ENCODE measurements around the gene PROCA1. TPM values are rescaled to one million over a fixed set of nuclear protein-coding genes. Genes with fewer than 3 reads are reported as not detected.

PROCA1 gene
- total and polyA plus RNA-seq, 2 of the 13 experiments (the other 11 are each of a cell fraction or from before 2014, with no cell fraction given): 0.73 to 1.5 TPM

GRCh38 chr17:28705728-28706334 is 5.9 kb downstream of the PROCA1 start:
- no peak overlapping the region for H3K9ac ChIP-seq (ENCODE audit: insufficient read depth, low read depth, low read length)
- in situ Hi-C loops (cut with HindIII; ENCODE audit: extremely low pct_ligation_motif_present, low pct_unique_long_range_greater_than_20kb) (no loop called here), intact Hi-C loops (cut with micrococcal nuclease; ENCODE audit: unreplicated experiment) (no loop called here)
- POLR2A ChIA-PET: interaction anchor here (10.8 kb wide), 1 partner anchor 15 kb away, joined by 220 read pairs; the partner anchor contains the start of gene RPL23A
- FAIRE-seq (no peak), DNase-seq (ENCODE audit: low spot score) (no peak), ATAC-seq (no peak)
- H3K36me3 ChIP-seq (replicated peaks in 1 of 2; ENCODE audit: control insufficient read depth in 1 of 2, insufficient read depth in 2 of 2, low read length in 2 of 2): peaks cover 13 to 21% of the 10 kb centered on the region in 2 experiments
- H3K4me1 ChIP-seq (ENCODE audit: insufficient read depth, low read length): peaks cover 54% of the 10 kb centered on the region
- 94% methylated on average over 8 of the region's 10 CpGs for WGBS (ENCODE audit: low lambda C conversion rate)
- H3K79me2 ChIP-seq (ENCODE audit: insufficient read depth, low read length): no peaks in the 10 kb centered on the region
- H4K20me1 ChIP-seq (ENCODE audit: insufficient read depth, low read length): no peaks in the 10 kb centered on the region
- no TSS peak for BruUV-seq (replicated peaks)
- H3K9me3 ChIP-seq (ENCODE audit: low read length): no peaks in the 10 kb centered on the region
- TF ChIP-seq PRPF4 (IDR thresholded peaks at IDR 0.05; ENCODE audit: low read depth, low read length, poor library complexity, severe bottlenecking) (no peak), AGO2 (optimal IDR thresholded peaks at IDR 0.05; ENCODE audit: low read depth, low read length) (peak; percentile 53)
- H2AFZ ChIP-seq (ENCODE audit: low read length): no peak overlapping the region
- no peak overlapping the region for H3K4me2 ChIP-seq (ENCODE audit: low read depth, low read length)
- no peaks in the 10 kb centered on the region for H3K27me3 ChIP-seq (ENCODE audit: control insufficient read depth in 1 of 2, insufficient read depth in 2 of 2, low read length in 2 of 2)
- CTCF ChIA-PET (ENCODE audit: low intra/inter-chr PET ratio, low total read pairs): no interaction called here
- H3K27ac ChIP-seq (ENCODE audit: extremely low read length, insufficient read depth, low read length): peak overlapping the region; percentile 15
- H3K4me3 ChIP-seq (replicated peaks in 1 of 3; ENCODE audit: insufficient read depth in 1 of 3, low read depth in 2 of 3, low read length in 3 of 3): no peak overlapping the region

- TF ChIP-seq ZBTB33 (CRISPR knock-in tag; IDR thresholded peaks at IDR 0.05) (no peak), PCBP2 (optimal IDR thresholded peaks at IDR 0.05; ENCODE audit: low read depth, low read length, poor library complexity, severe bottlenecking) (peak; percentile 35)
- Histone ChIP-seq H3K79me2 (ENCODE audit: insufficient read depth, low read length) (no peaks in the 10 kb centered on the region), H3K4me1 (ENCODE audit: insufficient read depth, low read length) (peaks cover 55% of the 10 kb centered on the region), H4K20me1 (ENCODE audit: insufficient read depth, low read length) (no peaks in the 10 kb centered on the region), H3K9ac (ENCODE audit: insufficient read depth, low read depth, low read length) (no peak overlapping the region), H3K27ac (ENCODE audit: extremely low read length, insufficient read depth, low read length) (no peak overlapping the region), H3K27me3 (ENCODE audit: control insufficient read depth in 1 of 2, insufficient read depth in 2 of 2, low read length in 2 of 2) (no peaks in the 10 kb centered on the region), H3K9me3 (ENCODE audit: low read length) (no peaks in the 10 kb centered on the region), H3K4me2 (ENCODE audit: low read depth, low read length) (no peak overlapping the region), H2AFZ (ENCODE audit: low read length) (no peak overlapping the region), H3K4me3 (replicated peaks in 1 of 3; ENCODE audit: insufficient read depth in 1 of 3, low read depth in 2 of 3, low read length in 3 of 3) (no peak overlapping the region), H3K36me3 (replicated peaks in 1 of 2; ENCODE audit: control insufficient read depth in 1 of 2, insufficient read depth in 2 of 2, low read length in 2 of 2) (peaks cover 18 to 28% of the 10 kb centered on the region in 2 experiments)
- no TSS peak for BruUV-seq (replicated peaks)
- FAIRE-seq (no peak), ATAC-seq (no peak), DNase-seq (ENCODE audit: low spot score) (no peak)
- 97% methylated on average over 3 of the region's 5 CpGs for WGBS (ENCODE audit: low lambda C conversion rate)
- in situ Hi-C loops (cut with HindIII; ENCODE audit: extremely low pct_ligation_motif_present, low pct_unique_long_range_greater_than_20kb): no loop called here
- intact Hi-C loops (cut with micrococcal nuclease; ENCODE audit: unreplicated experiment): no loop called here
- ChIA-PET CTCF (ENCODE audit: low intra/inter-chr PET ratio, low total read pairs) (no interaction called here), POLR2A (interaction anchor here (1.5 to 10.8 kb wide), 2 partner anchors 16 to 23 kb away, joined by 3 to 220 read pairs; partner anchors contain the start of gene RPL23A)
Observed at GRCh38 chr17:28705074-28705659, 6.5 kb downstream of the PROCA1 start.

Data from HepG2 (cell line).